CD14-positive monocyte (primary cell): ENCODE measurements around the gene GSTA2. TPM values are rescaled to one million over a fixed set of nuclear protein-coding genes. Genes with fewer than 3 reads are reported as not detected.
"Not testable (repeated sequence)": the region's sequence is repeated elsewhere in the genome, so short reads cannot be mapped to it uniquely, and the experiment has no call there.

Source experiments
- DNase-seq, 3 donors: peaks; one replicate each; pipeline ENCODE4 v3.0.0-alpha.2; 2011 to 2022
- H2AFZ ChIP-seq: 2 replicates; pipeline ENCODE4 v1.6.0; 2012; ENCODE audit warnings: mild to moderate bottlenecking, low read depth, low read length, inconsistent platforms; ENCODE audit not compliant: insufficient read depth, poor library complexity, severe bottlenecking
- H3K27ac ChIP-seq, 2 donors: 1 replicate in 1 of 2; 2 replicates in 1 of 2; pipeline ENCODE4 v1.5.1; 2012 to 2013; ENCODE audit warnings: low read length in 2 of 2, control low read depth in 1 of 2, inconsistent platforms in 1 of 2, low read depth in 1 of 2, mild to moderate bottlenecking in 1 of 2
- H3K27me3 ChIP-seq, 2 donors: one replicate each; pipeline versions ENCODE4 v1.6.0 to v1.6.1; 2011 to 2013; ENCODE audit warnings: low read length in 2 of 2; ENCODE audit not compliant: control insufficient read depth in 2 of 2, insufficient read depth in 2 of 2
- H3K36me3 ChIP-seq, 2 donors: replicated peaks in 1 of 2; 1 replicate in 1 of 2; 2 replicates in 1 of 2; pipeline versions ENCODE4 v1.5.1 to v1.6.1; 2012 to 2013; ENCODE audit warnings: low read length in 2 of 2, control low read depth in 1 of 2, inconsistent platforms in 1 of 2, mild to moderate bottlenecking in 1 of 2; ENCODE audit not compliant: insufficient read depth in 2 of 2, control insufficient read depth in 1 of 2
- H3K4me1 ChIP-seq, 2 donors: 1 replicate in 1 of 2; 2 replicates in 1 of 2; pipeline versions ENCODE4 v1.5.1 to v1.6.1; 2012 to 2013; ENCODE audit warnings: low read length in 2 of 2, control low read depth in 1 of 2, inconsistent platforms in 1 of 2, mild to moderate bottlenecking in 1 of 2, moderate library complexity in 1 of 2; ENCODE audit not compliant: insufficient read depth in 2 of 2, control insufficient read depth in 1 of 2
- H3K4me2 ChIP-seq: replicated peaks from 2 replicates; pipeline ENCODE3; 2012; ENCODE audit warnings: low read length, moderate library complexity, mild to moderate bottlenecking; ENCODE audit not compliant: poor library complexity, severe bottlenecking; ENCODE audit errors: extremely low read depth
- H3K4me3 ChIP-seq, 3 experiments: fragments of 200-600 bp in 1 of 3; sonication (generic) in 1 of 3; replicated peaks in 1 of 3; 1 replicate in 2 of 3; 2 replicates in 1 of 3; pipeline ENCODE4 v1.5.1; 2011 to 2013; ENCODE audit warnings: low read length in 3 of 3, mild to moderate bottlenecking in 3 of 3, control low read depth in 2 of 3, low read depth in 2 of 3, inconsistent platforms in 1 of 3, moderate library complexity in 1 of 3
- H3K79me2 ChIP-seq: 2 replicates; pipeline ENCODE4 v1.6.0; 2012; ENCODE audit warnings: mild to moderate bottlenecking, control low read depth, inconsistent platforms, low read length, moderate library complexity; ENCODE audit not compliant: insufficient read depth
- H3K9ac ChIP-seq: 2 replicates; pipeline ENCODE4 v1.6.0; 2017; ENCODE audit warnings: low read length, mild to moderate bottlenecking; ENCODE audit not compliant: insufficient read depth, poor library complexity, severe bottlenecking
- H3K9me3 ChIP-seq, 2 donors: replicated peaks in 1 of 2; 1 replicate in 1 of 2; 2 replicates in 1 of 2; pipeline versions ENCODE4 v1.5.1 to v1.6.1; 2012 to 2013; ENCODE audit warnings: low read length in 2 of 2, control low read depth in 1 of 2; ENCODE audit not compliant: control insufficient read depth in 1 of 2, insufficient read depth in 1 of 2
- H4K20me1 ChIP-seq: 2 replicates; pipeline ENCODE4 v1.6.0; 2012; ENCODE audit warnings: mild to moderate bottlenecking, low read length, control low read depth, moderate library complexity; ENCODE audit not compliant: insufficient read depth
- H3K27ac Mint-ChIP-seq, 7 donors: one replicate each; pipeline ENCODE4 v1.8.0; 2020; ENCODE audit warnings: mild to moderate bottlenecking in 7 of 7, mixed read lengths in 7 of 7, moderate library complexity in 6 of 7, inconsistent platforms in 2 of 7
- H3K27me3 Mint-ChIP-seq, 3 donors: one replicate each; pipeline ENCODE4 v1.8.0; 2021 to 2022; ENCODE audit warnings: low read depth in 3 of 3, mild to moderate bottlenecking in 3 of 3, mixed read lengths in 3 of 3, moderate library complexity in 3 of 3, inconsistent platforms in 1 of 3
- H3K36me3 Mint-ChIP-seq, 2 donors: one replicate each; pipeline ENCODE4 v1.8.0; 2020; ENCODE audit warnings: mixed read lengths in 2 of 2, inconsistent platforms in 1 of 2, mild to moderate bottlenecking in 1 of 2
- H3K4me1 Mint-ChIP-seq: one replicate; pipeline ENCODE4 v1.8.0; 2020; ENCODE audit warnings: mild to moderate bottlenecking, mixed read lengths
- H3K4me3 Mint-ChIP-seq, 2 donors: one replicate each; pipeline ENCODE4 v1.8.0; 2020; ENCODE audit warnings: mild to moderate bottlenecking in 2 of 2, mixed read lengths in 2 of 2, moderate library complexity in 1 of 2
- H3K9me3 Mint-ChIP-seq, 7 donors: one replicate each; pipeline ENCODE4 v1.8.0; 2020 to 2022; ENCODE audit warnings: mixed read lengths in 7 of 7, mild to moderate bottlenecking in 6 of 7, moderate library complexity in 6 of 7, inconsistent platforms in 2 of 7
- WGBS: methylation state at CpG from one replicate; pipeline ENCODE4 v1.1.5; 2013; ENCODE audit warnings: missing lambda C conversion rate; ENCODE audit not compliant: insufficient coverage; 5-methylcytosine and 5-hydroxymethylcytosine counted together
- intact Hi-C, 2 donors: fragments of 100-400 bp; cut with micrococcal nuclease; formaldehyde crosslinking; loops; one replicate each; pipeline versions ENCODE4 v1.15.0 to v1.15.1; 2023
- polyA plus RNA-seq, 3 donors: library from polyadenylated mRNA; depleted of rRNA in 1 of 3; unstranded in 2 of 3; stranded (reverse) in 1 of 3; fragments of 300-500 nt in 2 of 3; fragments of >200 nt in 1 of 3; fragmentation: Illumina TruSeq in 2 of 3; gene quantifications; 1 replicate in 2 of 3; 2 replicates in 1 of 3; pipeline ENCODE4 v1.2.3, GENCODE V29; 2012 to 2021
- TF ChIP-seq, protein P1 (sequence below): fragments of 200-600 bp; IDR thresholded peaks from one replicate; pipeline ENCODE4 v1.8.0; 2022; ENCODE audit warnings: antibody characterized with exemption, mild to moderate bottlenecking

Gene GSTA2
- polyA plus RNA-seq, 3 donors = not detected

DNA sequence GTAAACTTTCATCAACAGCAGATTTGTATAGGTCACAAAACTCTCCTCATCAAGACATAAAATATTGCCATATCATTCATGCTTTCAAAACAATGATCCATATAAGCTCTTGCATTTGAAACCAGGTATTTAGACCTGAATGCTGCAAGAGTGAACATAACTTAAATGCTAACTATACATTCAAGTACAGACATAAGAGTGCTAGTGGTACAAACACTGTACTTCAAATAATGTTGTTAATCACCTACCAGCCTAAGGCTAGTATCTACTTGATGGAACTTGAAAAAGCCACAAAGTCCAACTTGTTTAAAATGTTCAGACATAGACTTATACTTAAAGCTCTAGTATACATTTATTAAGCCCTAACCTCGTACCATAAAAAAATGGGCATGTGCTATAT lies 16.0 kb upstream of the GSTA2 start:
- H2AFZ ChIP-seq = no peak overlapping the region
- no peaks in the 10 kb centered on the region for H3K27me3 ChIP-seq
- peaks cover 0 to 2% of the 10 kb centered on the region in 2 donors for H3K9me3 ChIP-seq
- no peak overlapping the region for H3K4me3 Mint-ChIP-seq
- no peak overlapping the region for H3K27ac Mint-ChIP-seq
- H3K4me1 ChIP-seq = no peaks in the 10 kb centered on the region
- no peaks in the 10 kb centered on the region for H3K36me3 ChIP-seq
- no peak overlapping the region for H3K9ac ChIP-seq
- 80% methylated on average over 1 of the region's 1 CpG for WGBS
- intact Hi-C loops = no loop called here
- H4K20me1 ChIP-seq = no peaks in the 10 kb centered on the region
- no peaks in the 10 kb centered on the region for H3K79me2 ChIP-seq
- H3K9me3 Mint-ChIP-seq = peaks cover 2 to 11% (median 6%) of the 10 kb centered on the region in 7 donors
- H3K4me3 ChIP-seq = no peak overlapping the region
- no peaks in the 10 kb centered on the region for H3K4me1 Mint-ChIP-seq
- no peak overlapping the region for H3K4me2 ChIP-seq
- no peaks in the 10 kb centered on the region for H3K36me3 Mint-ChIP-seq
- H3K27me3 Mint-ChIP-seq = peaks cover 0 to 2% (median 0%) of the 10 kb centered on the region in 3 donors
- no peak overlapping the region for H3K27ac ChIP-seq
- no peak for DNase-seq
- TF ChIP-seq, protein P1, sequence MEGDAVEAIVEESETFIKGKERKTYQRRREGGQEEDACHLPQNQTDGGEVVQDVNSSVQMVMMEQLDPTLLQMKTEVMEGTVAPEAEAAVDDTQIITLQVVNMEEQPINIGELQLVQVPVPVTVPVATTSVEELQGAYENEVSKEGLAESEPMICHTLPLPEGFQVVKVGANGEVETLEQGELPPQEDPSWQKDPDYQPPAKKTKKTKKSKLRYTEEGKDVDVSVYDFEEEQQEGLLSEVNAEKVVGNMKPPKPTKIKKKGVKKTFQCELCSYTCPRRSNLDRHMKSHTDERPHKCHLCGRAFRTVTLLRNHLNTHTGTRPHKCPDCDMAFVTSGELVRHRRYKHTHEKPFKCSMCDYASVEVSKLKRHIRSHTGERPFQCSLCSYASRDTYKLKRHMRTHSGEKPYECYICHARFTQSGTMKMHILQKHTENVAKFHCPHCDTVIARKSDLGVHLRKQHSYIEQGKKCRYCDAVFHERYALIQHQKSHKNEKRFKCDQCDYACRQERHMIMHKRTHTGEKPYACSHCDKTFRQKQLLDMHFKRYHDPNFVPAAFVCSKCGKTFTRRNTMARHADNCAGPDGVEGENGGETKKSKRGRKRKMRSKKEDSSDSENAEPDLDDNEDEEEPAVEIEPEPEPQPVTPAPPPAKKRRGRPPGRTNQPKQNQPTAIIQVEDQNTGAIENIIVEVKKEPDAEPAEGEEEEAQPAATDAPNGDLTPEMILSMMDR = no peak

DNA sequence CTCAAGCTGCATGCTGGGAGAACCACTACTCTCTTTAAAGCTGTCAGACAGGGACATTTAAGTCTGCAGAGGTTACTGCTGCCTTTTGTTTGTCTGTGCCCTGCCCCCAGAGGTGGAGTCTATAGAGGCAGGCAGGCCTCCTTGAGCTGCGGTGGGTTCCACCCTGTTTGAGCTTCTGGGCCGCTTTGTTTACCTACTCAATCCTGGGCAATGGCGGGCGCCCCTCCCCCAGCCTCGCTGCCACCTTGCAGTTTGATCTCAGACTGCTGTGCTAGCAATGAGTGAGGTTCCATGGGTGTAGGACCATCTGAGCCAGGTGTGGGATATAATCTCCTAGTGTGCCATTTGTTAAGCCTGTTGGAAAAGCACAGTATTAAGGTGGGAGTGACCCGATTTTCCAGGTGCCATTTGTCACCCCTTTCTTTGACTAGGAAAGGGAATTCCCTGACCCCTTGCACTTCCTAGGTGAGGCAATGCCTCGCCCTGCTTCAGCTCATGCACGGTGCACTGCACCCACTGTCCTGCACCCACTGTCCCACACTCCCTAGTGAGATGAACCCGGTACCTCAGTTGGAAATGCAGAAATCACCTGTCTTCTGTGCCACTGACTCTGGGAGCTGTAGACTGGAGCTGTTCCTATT lies 13.6 kb upstream of the GSTA2 start:
- not testable (repeated sequence) for H3K27ac Mint-ChIP-seq, H3K4me3 Mint-ChIP-seq

DNA sequence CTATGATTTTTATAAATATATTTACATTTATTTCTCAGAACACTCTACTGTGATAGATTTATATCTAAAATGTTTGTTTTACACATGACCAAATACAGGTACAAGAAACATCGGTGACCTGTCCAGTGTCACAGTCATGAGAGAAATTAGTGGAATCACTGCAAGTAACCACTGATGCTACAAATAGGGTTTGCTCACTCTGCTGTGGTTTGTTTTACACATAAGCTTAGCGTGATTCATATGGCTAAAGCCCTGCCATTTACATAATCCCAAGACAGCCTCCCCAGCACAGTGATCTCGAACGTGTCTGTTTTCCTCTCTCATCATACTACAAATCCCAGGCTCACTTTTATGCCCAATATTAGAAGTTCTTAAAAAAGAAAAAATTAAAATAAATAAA lies 6.1 kb upstream of the GSTA2 start:
- DNase-seq, H3K27me3 Mint-ChIP-seq, H3K4me3 ChIP-seq, H3K9ac ChIP-seq, H2AFZ ChIP-seq, H3K4me1 ChIP-seq, H3K4me1 Mint-ChIP-seq, H3K9me3 ChIP-seq, H3K27me3 ChIP-seq, H3K9me3 Mint-ChIP-seq, H3K27ac Mint-ChIP-seq, H3K36me3 ChIP-seq, H4K20me1 ChIP-seq, H3K4me2 ChIP-seq, H3K27ac ChIP-seq, H3K36me3 Mint-ChIP-seq, H3K79me2 ChIP-seq, H3K4me3 Mint-ChIP-seq, intact Hi-C loops: not testable (repeated sequence)
- no CpG with 5 or more reads among the region's 4 CpGs for WGBS

More for the DNA sequence above, 13.6 kb upstream of the GSTA2 start:
- H3K27me3 Mint-ChIP-seq, H4K20me1 ChIP-seq, H3K9me3 ChIP-seq, H3K4me1 Mint-ChIP-seq, intact Hi-C loops, H3K27ac ChIP-seq, H3K9me3 Mint-ChIP-seq, H3K79me2 ChIP-seq, H3K4me3 ChIP-seq, H3K9ac ChIP-seq, DNase-seq, H3K27me3 ChIP-seq, H3K36me3 Mint-ChIP-seq, H3K36me3 ChIP-seq, H2AFZ ChIP-seq, H3K4me1 ChIP-seq, H3K4me2 ChIP-seq: not testable (repeated sequence)
- WGBS = 90% methylated on average over 6 of the region's 9 CpGs

DNA sequence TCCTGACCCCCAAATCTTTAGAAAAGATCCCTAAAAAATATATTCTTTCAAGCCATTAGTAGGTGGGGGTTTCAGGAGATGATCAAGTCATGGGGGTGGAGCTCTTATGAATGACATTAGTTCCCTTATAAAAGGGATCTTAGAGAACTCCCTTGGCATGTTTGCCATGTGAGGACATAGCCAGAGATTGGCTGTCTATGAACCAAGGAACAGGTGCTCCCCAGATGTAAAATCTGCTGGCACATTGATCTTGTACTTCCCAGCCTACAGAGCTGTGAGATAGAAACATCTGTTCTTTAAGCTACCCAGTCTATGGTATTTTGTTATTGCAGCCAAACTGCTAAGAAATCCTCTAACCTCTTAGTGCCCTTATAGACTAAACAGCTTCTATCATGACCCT lies 4.4 kb upstream of the GSTA2 start:
- H3K4me2 ChIP-seq, H3K9ac ChIP-seq, H3K27ac ChIP-seq, H3K4me3 Mint-ChIP-seq, H3K9me3 ChIP-seq, H3K4me1 Mint-ChIP-seq, H3K36me3 Mint-ChIP-seq, H3K36me3 ChIP-seq, H3K4me1 ChIP-seq, H3K27me3 Mint-ChIP-seq, H4K20me1 ChIP-seq, DNase-seq, H3K79me2 ChIP-seq, H3K27ac Mint-ChIP-seq, H3K4me3 ChIP-seq, H3K9me3 Mint-ChIP-seq, H3K27me3 ChIP-seq, H2AFZ ChIP-seq, intact Hi-C loops: not testable (repeated sequence)
